IMR-90 (cell line): ENCODE data around the gene DGKQ. TPM values are rescaled to one million over a fixed set of nuclear protein-coding genes. Genes with fewer than 3 reads are reported as not detected.

ENCODE experiments used
- ATAC-seq: fragments of 200-7000 bp; cut with Tn5 transposase; 2 replicates; pipeline ENCODE4 v1.9.1; 2020; ENCODE audit warnings: low read depth, mild to moderate bottlenecking, moderate library complexity
- BruUV-seq: library from RNA; stranded (reverse); fragments of 400-500 nt; replicated peaks from 2 replicates; lab custom pipeline; 2021; lab: Mats Ljungman, UMichigan
- CTCF ChIA-PET: fragments of 300-600 bp; formaldehyde crosslinking; extraction: SDS; loops from one replicate; lab custom pipeline; 2021; ENCODE audit warnings: antibody characterized with exemption; lab: Yijun Ruan, JAX
- POLR2A ChIA-PET: fragments of 300-600 bp; sonication (Branson Sonifier 250); formaldehyde crosslinking; loops from one replicate; lab custom pipeline; 2022; ENCODE audit warnings: antibody characterized with exemption; ENCODE audit not compliant: unreplicated experiment; lab: Charles Lee
- DNase-seq: peaks from one replicate; pipeline ENCODE4 v3.0.0; 2013
- H2AFZ ChIP-seq: replicated peaks from 2 replicates; pipeline ENCODE3; 2013; ENCODE audit warnings: low read length, mild to moderate bottlenecking; ENCODE audit not compliant: poor library complexity
- H2AK5ac ChIP-seq: 2 replicates; pipeline ENCODE4 v1.6.1; 2013; ENCODE audit warnings: low read depth, low read length, inconsistent platforms
- H2AK9ac ChIP-seq: replicated peaks from 2 replicates; pipeline ENCODE3; 2013; ENCODE audit warnings: mild to moderate bottlenecking, low read depth, low read length, moderate library complexity; ENCODE audit not compliant: poor library complexity
- H2BK120ac ChIP-seq: 2 replicates; pipeline ENCODE4 v1.6.1; 2013; ENCODE audit warnings: low read depth, low read length, inconsistent platforms
- H2BK15ac ChIP-seq: 3 replicates; pipeline ENCODE4 v1.6.1; 2013; ENCODE audit warnings: low read depth, low read length, inconsistent platforms
- H2BK20ac ChIP-seq: 2 replicates; pipeline ENCODE4 v1.6.1; 2013; ENCODE audit warnings: low read depth, mild to moderate bottlenecking, inconsistent platforms, low read length, moderate library complexity
- H2BK5ac ChIP-seq: 2 replicates; pipeline ENCODE4 v1.6.1; 2013; ENCODE audit warnings: mild to moderate bottlenecking, low read depth, low read length, inconsistent platforms; ENCODE audit not compliant: poor library complexity, severe bottlenecking
- H3K14ac ChIP-seq: replicated peaks from 2 replicates; pipeline ENCODE4 v1.6.1; 2013; ENCODE audit warnings: low read depth, low read length, inconsistent platforms
- H3K18ac ChIP-seq: 2 replicates; pipeline ENCODE4 v1.6.1; 2013; ENCODE audit warnings: low read depth, low read length, control low read depth
- H3K23ac ChIP-seq: 2 replicates; pipeline ENCODE4 v1.6.1; 2013; ENCODE audit warnings: low read depth, low read length, inconsistent platforms
- H3K27ac ChIP-seq: 2 replicates; pipeline ENCODE4 v1.5.1; 2013; ENCODE audit warnings: mild to moderate bottlenecking, control low read depth, low read length; ENCODE audit not compliant: insufficient read depth
- H3K27me3 ChIP-seq: 2 replicates; pipeline ENCODE4 v1.6.1; 2013; ENCODE audit warnings: low read length; ENCODE audit not compliant: control insufficient read depth, insufficient read depth
- H3K36me3 ChIP-seq: 2 replicates; pipeline ENCODE4 v1.6.1; 2013; ENCODE audit warnings: low read length, mixed read lengths; ENCODE audit not compliant: control insufficient read depth, insufficient read depth
- H3K4ac ChIP-seq: 2 replicates; pipeline ENCODE4 v1.6.1; 2013; ENCODE audit warnings: low read depth, low read length, inconsistent platforms
- H3K4me1 ChIP-seq: 2 replicates; pipeline ENCODE4 v1.6.1; 2013; ENCODE audit warnings: low read length, mixed read lengths; ENCODE audit not compliant: control insufficient read depth, insufficient read depth
- H3K4me2 ChIP-seq: 2 replicates; pipeline ENCODE4 v1.6.1; 2013; ENCODE audit warnings: low read depth, mild to moderate bottlenecking, control low read depth, low read length, moderate library complexity
- H3K4me3 ChIP-seq: 2 replicates; pipeline ENCODE4 v1.5.1; 2013; ENCODE audit warnings: low read depth, mild to moderate bottlenecking, control low read depth, low read length, moderate library complexity; ENCODE audit not compliant: insufficient read depth
- H3K56ac ChIP-seq: 2 replicates; pipeline ENCODE4 v1.6.1; 2013; ENCODE audit warnings: low read length, inconsistent platforms; ENCODE audit not compliant: insufficient read depth; ENCODE audit errors: extremely low read depth
- H3K79me1 ChIP-seq, 2 experiments: 2 replicates each; pipeline ENCODE4 v1.6.1; 2013; ENCODE audit warnings: low read length in 2 of 2, inconsistent platforms in 1 of 2, low read depth in 1 of 2
- H3K9ac ChIP-seq: 2 replicates; pipeline ENCODE4 v1.6.1; 2013; ENCODE audit warnings: low read depth, low read length, control low read depth
- H3K9me1 ChIP-seq: 2 replicates; pipeline ENCODE4 v1.6.1; 2013; ENCODE audit warnings: low read length, inconsistent platforms; ENCODE audit not compliant: insufficient read depth
- H3K9me3 ChIP-seq: 2 replicates; pipeline ENCODE4 v1.6.1; 2013; ENCODE audit warnings: low read length; ENCODE audit not compliant: control insufficient read depth, insufficient read depth
- H4K20me1 ChIP-seq: 2 replicates; pipeline ENCODE4 v1.6.1; 2013; ENCODE audit warnings: low read length, inconsistent platforms; ENCODE audit not compliant: insufficient read depth
- H4K5ac ChIP-seq: 2 replicates; pipeline ENCODE4 v1.6.1; 2013; ENCODE audit warnings: mild to moderate bottlenecking, low read depth, low read length, control low read depth
- H4K8ac ChIP-seq, 2 experiments: 2 replicates each; pipeline ENCODE4 v1.6.1; 2013; ENCODE audit warnings: low read depth in 2 of 2, low read length in 2 of 2, control low read depth in 1 of 2, inconsistent platforms in 1 of 2
- H4K91ac ChIP-seq: 2 replicates; pipeline ENCODE4 v1.6.1; 2013; ENCODE audit warnings: low read depth, low read length, inconsistent platforms; ENCODE audit not compliant: insufficient read depth
- BHLHE40 ChIP-seq: fragments of 150-350 bp; IDR thresholded peaks from 2 replicates; pipeline ENCODE4 v1.6.1; 2016; ENCODE audit warnings: mild to moderate bottlenecking, low read depth, low read length
- CEBPB ChIP-seq: IDR thresholded peaks from 2 replicates; pipeline ENCODE4 v1.6.1; 2012; ENCODE audit warnings: low read depth, low read length, improper control_type of control experiment
- CHD1 ChIP-seq: IDR thresholded peaks from 2 replicates; pipeline ENCODE4 v1.6.1; 2012; ENCODE audit warnings: low read depth, low read length, improper control_type of control experiment
- ELK1 ChIP-seq: fragments of 150-350 bp; IDR thresholded peaks from 2 replicates; pipeline ENCODE4 v1.6.1; 2016; ENCODE audit warnings: low read depth, mild to moderate bottlenecking, low read length, moderate library complexity, borderline replicate concordance
- FOS ChIP-seq: fragments of 150-350 bp; IDR thresholded peaks from 2 replicates; pipeline ENCODE4 v1.6.1; 2016; ENCODE audit warnings: low read depth, low read length
- MAFK ChIP-seq: IDR thresholded peaks from 2 replicates; pipeline ENCODE4 v1.6.1; 2012; ENCODE audit warnings: low read depth, low read length, improper control_type of control experiment
- MAZ ChIP-seq: IDR thresholded peaks from 2 replicates; pipeline ENCODE4 v1.6.1; 2012; ENCODE audit warnings: low read depth, mild to moderate bottlenecking, low read length, improper control_type of control experiment, moderate library complexity, borderline replicate concordance
- POLR2A ChIP-seq: IDR thresholded peaks from 2 replicates; pipeline ENCODE4 v1.6.1; 2012; ENCODE audit warnings: mild to moderate bottlenecking, low read depth, low read length
- RAD21 ChIP-seq: IDR thresholded peaks from 2 replicates; pipeline ENCODE4 v1.6.1; 2012; ENCODE audit warnings: low read length, improper control_type of control experiment
- WGBS, 2 experiments: methylation state at CpG; one replicate each; pipeline versions ENCODE4 v1.1.5 to v1.1.7; 2013; ENCODE audit warnings: missing lambda C conversion rate in 2 of 2; ENCODE audit not compliant: insufficient read length in 1 of 2; ENCODE audit errors: extremely low coverage in 2 of 2; 5-methylcytosine and 5-hydroxymethylcytosine counted together
- dilution Hi-C: fragments of 300-500 bp; cut with HindIII; formaldehyde crosslinking; loops from one replicate; pipeline ENCODE4 v1.14.3; 2018; ENCODE audit warnings: low sequenced_read_pairs; ENCODE audit not compliant: unreplicated experiment
- in situ Hi-C: fragments of 300-500 bp; cut with MboI; formaldehyde crosslinking; loops from 3 replicates; pipeline ENCODE4 v1.14.3; 2019; ENCODE audit warnings: low sequenced_read_pairs, inconsistent platforms, mixed read lengths
- intact Hi-C: fragments of 100-400 bp; cut with micrococcal nuclease; formaldehyde crosslinking; loops from 2 replicates; pipeline ENCODE4 v1.10.0; 2022
- polyA plus RNA-seq, 3 experiments: library from polyadenylated mRNA; depleted of rRNA; stranded (reverse); fragments of >200 nt; gene quantifications; 2 replicates each; pipeline ENCODE4 v1.2.3, GENCODE V29; 2012; ENCODE audit warnings: low replicate concordance in 1 of 3
- total RNA-seq: library from RNA; depleted of rRNA; stranded (reverse); fragments of >200 nt; gene quantifications from 2 replicates; pipeline ENCODE4 v1.2.3, GENCODE V29; 2012
- TF ChIP-seq, protein P1 (sequence below): conservative IDR thresholded peaks from 2 replicates; pipeline ENCODE4 v1.5.1; 2012; ENCODE audit warnings: mild to moderate bottlenecking, low read depth, low read length, improper control_type of control experiment

The DGKQ gene
- total and polyA plus RNA-seq, 2 of the 4 experiments (the other 2 are of a cell fraction), result 4.3 to 15.6 TPM

DNA sequence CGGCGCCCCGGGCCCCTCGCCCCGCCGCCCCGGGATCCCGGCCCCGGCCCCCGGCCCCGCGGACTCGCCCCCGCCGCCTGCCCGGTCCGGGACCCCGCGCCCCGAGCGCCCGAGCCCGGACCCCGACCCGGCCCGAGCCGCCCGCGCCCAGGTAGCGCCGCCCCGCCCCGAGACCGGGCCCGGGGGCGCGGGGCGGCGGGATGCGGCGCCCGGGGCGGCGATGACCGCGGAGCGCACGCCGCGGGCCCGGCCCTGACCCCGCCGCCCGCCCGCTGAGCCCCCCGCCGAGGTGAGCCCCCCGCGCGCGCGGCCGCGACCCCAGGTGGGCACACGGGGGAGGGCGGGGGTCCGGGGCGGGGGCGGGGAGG is 38.3 kb upstream of the DGKQ start:
- Histone ChIP-seq H4K91ac (no peak overlapping the region), H2AFZ (no peak overlapping the region), H2BK15ac (no peak overlapping the region), H2AK5ac (no peak overlapping the region), H4K8ac (no peak overlapping the region), H2BK5ac (no peak overlapping the region), H3K9me3 (peaks cover 2% of the 10 kb centered on the region; the same call in 1 of the 2 replicates), H4K5ac (no peak overlapping the region), H2BK20ac (no peak overlapping the region), H2AK9ac (no peak overlapping the region), H3K4me1 (peaks cover 13% of the 10 kb centered on the region), H4K20me1 (peaks cover 27% of the 10 kb centered on the region), H3K23ac (no peak overlapping the region), H3K4me2 (no peak overlapping the region), H2BK120ac (no peak overlapping the region), H3K27ac (no peak overlapping the region), H3K4ac (no peak overlapping the region), H3K27me3 (peaks cover 19% of the 10 kb centered on the region), H3K4me3 (peak overlapping the region; percentile 38), H3K36me3 (peaks cover 5% of the 10 kb centered on the region; the same call in 1 of the 2 replicates), H3K14ac (no peak overlapping the region), H3K18ac (no peak overlapping the region), H3K79me1 (peaks cover 0 to 4% of the 10 kb centered on the region in 2 experiments; a peak in 1 of 4 replicates), H3K56ac (no peak overlapping the region), H3K9me1 (peaks cover 4% of the 10 kb centered on the region; the same call in 1 of the 2 replicates), H3K9ac (no peak overlapping the region)
- intact Hi-C loops, result loop anchor here (5.0 kb wide), 2 partner anchors 121 to 336 kb away; partner anchors contain the start of gene UVSSA
- ATAC-seq, result peak; percentile 1
- no peak for DNase-seq
- ChIA-PET CTCF (no interaction called here), POLR2A (no interaction called here)
- no TSS peak for BruUV-seq
- in situ Hi-C loops, result no loop called here
- dilution Hi-C loops, result no loop called here
- WGBS, 2 experiments, result 0% methylated on average over 12 of the region's 69 CpGs; no CpG with 5 or more reads in 1 of the 2 experiments
- TF ChIP-seq MAZ (no peak), RAD21 (no peak), ELK1 (no peak), CHD1 (no peak), CEBPB (no peak), POLR2A (no peak), MAFK (no peak), FOS (no peak), BHLHE40 (no peak)
- TF ChIP-seq, protein P1, sequence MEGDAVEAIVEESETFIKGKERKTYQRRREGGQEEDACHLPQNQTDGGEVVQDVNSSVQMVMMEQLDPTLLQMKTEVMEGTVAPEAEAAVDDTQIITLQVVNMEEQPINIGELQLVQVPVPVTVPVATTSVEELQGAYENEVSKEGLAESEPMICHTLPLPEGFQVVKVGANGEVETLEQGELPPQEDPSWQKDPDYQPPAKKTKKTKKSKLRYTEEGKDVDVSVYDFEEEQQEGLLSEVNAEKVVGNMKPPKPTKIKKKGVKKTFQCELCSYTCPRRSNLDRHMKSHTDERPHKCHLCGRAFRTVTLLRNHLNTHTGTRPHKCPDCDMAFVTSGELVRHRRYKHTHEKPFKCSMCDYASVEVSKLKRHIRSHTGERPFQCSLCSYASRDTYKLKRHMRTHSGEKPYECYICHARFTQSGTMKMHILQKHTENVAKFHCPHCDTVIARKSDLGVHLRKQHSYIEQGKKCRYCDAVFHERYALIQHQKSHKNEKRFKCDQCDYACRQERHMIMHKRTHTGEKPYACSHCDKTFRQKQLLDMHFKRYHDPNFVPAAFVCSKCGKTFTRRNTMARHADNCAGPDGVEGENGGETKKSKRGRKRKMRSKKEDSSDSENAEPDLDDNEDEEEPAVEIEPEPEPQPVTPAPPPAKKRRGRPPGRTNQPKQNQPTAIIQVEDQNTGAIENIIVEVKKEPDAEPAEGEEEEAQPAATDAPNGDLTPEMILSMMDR, result no peak
